Activated CD8-positive, alpha-beta memory T cell treated with anti-CD3 and anti-CD28 coated beads, Interleukin-2, amount 50 U/mL, for 1 hour (primary cell): ENCODE measurements around the gene PMPCA.
"Not testable (repeated sequence)": the region's sequence is repeated elsewhere in the genome, so short reads cannot be mapped to it uniquely, and the experiment has no call there.

ENCODE experiments used
- DNase-seq: peaks from one replicate; pipeline ENCODE4 v3.0.0-alpha.2; 2020; ENCODE audit errors: extremely low read depth

PMPCA gene

DNA sequence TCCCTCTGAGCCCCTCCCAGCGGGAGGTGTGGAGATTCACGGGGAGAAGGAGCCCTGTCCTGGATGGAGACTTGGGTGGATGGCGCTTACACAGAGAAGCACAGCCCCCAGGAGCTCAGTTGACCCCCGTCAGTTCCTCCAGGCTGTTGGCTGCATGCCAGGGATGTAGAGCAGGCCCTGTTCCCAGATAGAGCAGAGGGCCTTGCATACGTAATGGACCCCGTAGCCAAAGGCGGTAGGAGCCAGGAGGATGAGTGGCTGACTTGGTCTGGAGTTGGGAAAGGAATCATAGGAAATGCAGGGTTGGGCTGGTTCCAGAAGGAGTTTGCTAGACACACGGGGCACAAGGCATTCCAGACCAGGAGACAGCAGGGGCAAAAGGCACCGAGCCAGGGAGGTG, 2.5 kb downstream of the PMPCA start:
- no peak for DNase-seq

DNA sequence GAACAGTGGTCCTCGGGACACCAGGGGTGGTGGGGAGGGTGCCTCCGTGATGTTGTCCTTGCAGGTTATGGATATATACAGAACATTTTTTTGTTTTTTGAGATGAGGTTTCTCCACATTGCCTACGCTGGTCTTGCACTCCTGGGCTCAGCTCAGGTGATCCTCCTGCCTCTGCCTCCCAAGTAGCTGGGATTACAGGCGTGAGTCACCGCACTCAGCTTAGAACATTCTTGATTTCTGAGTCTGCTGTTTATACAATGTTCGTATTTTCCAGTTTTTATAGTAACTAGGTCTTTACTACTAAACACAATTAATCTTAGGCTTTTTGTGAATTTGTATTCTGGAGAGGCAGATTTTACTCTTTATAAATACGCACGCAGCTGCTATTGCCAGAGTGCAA, 6.0 kb downstream of the PMPCA start:
- no peak for DNase-seq

DNA sequence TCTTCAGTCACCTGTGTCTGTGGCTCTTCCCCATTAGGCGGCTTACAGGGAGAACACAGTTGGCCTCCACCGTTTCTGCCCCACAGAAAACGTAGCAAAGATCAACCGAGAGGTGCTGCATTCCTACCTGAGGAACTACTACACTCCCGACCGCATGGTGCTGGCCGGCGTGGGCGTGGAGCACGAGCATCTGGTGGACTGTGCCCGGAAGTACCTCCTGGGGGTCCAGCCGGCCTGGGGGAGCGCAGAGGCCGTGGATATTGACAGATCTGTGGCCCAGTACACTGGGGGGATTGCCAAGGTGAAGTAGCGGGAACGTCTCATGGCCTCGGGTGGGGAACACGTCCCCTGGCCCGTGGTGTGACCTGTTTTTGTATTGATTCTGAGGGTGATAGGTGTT, 6.5 kb downstream of the PMPCA start:
- no peak for DNase-seq

DNA sequence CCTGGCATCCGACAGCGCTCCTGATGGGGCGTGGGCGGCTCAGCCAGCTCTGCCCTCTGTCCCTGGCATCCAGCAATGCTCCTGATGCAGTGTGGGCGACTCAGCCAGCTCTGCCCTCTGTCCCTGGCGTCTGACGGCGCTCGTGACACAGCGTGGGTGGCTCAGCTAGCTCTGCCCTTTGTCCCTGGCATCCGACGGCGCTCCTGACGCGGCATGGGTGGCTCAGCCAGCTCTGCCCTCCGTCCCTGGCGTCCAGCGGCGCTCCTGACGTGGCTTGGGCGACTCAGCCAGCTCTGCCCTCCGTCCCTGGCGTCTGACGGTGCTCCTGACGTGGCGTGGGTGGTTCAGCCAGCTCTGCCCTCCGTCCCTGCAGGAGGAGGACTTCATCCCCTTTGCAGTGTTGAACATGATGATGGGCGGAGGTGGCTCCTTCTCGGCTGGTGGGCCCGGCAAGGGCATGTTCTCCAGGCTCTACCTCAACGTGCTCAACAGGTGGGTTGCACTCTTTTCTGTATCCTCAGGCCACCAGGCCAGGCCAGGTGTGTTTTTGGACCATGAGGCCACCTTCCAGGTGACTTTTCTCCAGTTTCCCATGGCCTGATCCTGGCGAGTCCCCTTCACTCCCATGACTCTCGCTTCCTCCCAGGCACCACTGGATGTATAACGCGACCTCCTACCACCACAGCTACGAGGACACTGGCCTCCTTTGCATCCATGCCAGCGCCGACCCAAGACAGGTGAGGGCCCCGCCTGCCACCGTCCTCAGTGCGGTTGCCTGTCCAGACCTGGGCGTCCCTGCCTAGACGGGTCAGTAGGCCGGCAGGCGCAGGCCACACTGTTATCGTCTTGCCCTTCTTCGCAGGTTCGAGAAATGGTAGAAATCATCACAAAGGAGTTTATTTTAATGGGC, 8.0 kb downstream of the PMPCA start:
- no peak for DNase-seq

DNA sequence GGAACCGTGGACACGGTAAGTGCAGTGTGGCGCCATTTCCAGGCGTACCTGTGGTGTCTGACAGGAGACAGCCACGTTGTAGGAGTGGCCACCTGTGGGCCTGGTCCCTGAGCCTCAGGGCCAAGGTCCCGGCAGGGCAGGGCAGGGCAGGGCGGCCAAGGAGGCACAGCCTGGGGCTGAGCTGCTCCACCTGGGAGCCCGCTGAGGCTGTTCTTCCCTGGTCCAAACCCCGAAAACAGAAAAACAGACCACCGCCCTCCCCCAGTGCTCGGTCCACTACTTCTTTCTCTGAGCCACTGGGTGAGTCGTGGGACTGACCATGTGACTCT, 8.6 kb downstream of the PMPCA start:
- no peak for DNase-seq

DNA sequence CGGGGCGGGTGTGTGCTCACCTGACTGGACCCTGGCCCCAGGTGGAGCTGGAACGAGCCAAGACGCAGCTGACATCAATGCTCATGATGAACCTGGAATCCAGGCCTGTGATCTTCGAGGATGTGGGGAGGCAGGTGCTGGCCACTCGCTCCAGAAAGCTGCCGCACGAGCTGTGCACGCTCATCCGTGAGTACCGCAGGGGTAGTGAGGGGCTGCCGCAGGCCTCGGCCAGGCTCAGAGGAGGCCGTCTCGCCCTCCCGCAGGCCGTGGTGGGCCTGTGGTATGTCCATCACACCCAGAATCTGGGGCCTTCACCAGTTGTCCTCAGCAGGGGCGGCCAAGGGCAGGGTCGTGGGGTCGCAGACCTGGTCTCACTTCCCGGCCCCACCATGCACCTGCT, 11.3 kb downstream of the PMPCA start:
- no peak for DNase-seq

DNA sequence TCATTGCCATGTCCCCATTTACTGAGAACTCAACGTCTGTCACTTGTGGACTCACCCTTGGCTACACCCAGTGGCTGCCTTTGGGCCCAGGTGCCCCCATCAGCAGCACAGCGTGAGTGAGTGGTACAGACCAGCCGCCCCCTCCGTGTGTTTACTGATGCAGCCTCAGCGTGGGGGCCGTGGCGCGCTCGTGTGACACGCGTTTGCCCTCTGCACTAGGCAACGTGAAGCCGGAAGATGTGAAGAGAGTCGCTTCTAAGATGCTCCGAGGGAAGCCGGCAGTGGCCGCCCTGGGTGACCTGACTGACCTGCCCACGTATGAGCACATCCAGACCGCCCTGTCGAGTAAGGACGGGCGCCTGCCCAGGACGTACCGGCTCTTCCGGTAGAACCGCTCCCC, 12.4 kb downstream of the PMPCA start:
- DNase-seq: no peak

DNA sequence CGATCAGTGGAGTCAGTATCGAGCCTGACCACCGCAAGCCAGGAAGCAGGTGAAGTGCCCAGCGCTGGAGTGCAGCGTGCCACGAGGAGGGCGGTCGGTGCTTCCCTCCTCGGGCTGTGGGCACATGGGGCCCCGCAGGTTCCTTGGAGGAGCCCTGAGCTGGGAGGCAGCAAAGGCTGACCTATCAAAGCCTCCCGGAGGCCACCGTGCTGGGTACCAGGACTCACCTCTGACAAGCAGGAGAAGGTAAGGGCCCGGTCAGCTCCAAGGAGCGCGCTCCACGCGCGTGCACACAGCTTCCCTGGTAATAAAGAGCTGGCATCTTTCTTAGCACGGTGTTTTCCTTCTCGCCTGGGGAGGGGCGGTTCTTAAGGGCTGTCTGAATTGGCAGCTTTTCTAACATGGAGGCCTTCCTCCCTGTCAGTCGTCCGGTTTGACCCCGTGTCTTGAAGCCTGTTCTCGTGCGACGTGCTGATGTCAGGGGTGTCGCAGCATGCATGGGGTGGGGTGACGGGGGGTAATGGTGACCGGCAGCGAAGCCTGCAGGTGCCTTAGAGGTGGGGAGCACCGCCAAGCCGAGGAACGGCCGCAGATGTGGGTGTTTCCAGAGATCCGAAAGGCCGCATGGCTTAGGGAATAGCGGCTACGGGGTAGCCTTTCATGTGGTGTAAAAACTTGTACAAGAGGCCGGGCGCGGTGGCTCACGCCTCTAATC, 13.1 kb downstream of the PMPCA start:
- DNase-seq: no peak

DNA sequence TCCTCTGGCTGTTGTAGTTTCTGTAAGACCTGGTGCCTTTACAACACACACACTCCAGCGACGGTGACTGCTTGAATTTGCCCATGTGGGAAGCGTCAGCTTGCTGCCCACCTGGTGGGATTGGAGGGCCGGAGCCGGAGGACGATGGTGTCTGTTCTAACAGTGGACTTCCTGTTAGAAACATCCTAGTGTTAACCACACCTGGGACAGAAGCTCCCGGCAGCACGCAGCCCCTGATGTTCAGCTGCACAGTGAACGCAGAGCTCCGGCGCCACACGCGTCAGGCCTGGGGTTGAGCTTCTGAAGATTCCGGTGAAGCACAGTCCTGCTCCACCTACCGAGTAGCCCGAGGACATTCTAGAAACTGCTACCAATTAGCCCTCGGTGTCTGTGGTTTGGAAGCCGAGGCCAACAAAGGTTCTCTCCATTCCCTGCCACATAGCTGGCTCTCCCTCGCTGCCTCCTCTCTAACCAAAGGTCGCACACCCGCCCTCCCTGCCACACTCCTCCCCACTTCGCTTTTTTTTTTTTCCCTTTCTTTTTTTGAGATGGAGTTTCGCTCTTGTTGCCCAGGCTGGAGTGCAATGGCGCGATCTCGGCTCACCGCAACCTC, 14.4 kb downstream of the PMPCA start:
- no peak for DNase-seq

DNA sequence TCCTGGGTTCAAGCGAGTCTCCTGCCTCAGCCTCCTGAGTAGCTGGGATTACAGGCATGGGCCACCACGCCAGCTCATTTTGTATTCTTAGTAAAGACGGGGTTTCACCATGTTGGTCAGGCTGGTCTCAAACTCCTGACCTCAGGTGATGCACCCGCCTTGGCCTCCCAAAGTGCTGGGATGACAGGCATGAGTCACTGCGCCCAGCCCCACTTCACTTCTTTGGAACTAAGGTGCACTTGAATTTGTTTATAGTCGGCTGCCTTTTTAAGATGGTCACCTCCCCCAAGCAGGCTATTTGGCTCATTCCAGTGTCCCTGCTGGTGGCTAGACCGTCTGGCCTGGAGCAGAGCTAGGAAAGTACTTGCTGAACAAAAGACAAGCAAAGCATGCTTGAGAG, 14.9 kb downstream of the PMPCA start:
- DNase-seq: not testable (repeated sequence)

DNA sequence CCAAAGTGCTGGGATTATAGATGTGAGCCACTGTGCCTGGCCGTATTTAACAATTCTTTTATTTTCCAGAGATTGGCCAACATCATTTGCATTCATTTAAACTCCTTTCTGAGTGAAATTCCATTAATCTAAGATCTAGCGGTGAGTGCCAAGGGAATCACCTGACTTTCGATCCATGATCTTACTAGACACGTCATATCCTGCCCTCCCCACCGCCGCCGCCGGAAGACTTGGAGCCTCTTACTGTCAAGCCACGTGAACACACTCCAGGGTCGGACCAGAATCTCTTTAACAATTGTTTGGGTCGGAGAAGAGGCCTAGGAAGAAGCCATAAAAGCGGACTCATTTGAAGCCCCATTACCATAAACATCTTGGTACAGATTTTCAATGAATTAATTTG, 16.3 kb downstream of the PMPCA start:
- DNase-seq: no peak

DNA sequence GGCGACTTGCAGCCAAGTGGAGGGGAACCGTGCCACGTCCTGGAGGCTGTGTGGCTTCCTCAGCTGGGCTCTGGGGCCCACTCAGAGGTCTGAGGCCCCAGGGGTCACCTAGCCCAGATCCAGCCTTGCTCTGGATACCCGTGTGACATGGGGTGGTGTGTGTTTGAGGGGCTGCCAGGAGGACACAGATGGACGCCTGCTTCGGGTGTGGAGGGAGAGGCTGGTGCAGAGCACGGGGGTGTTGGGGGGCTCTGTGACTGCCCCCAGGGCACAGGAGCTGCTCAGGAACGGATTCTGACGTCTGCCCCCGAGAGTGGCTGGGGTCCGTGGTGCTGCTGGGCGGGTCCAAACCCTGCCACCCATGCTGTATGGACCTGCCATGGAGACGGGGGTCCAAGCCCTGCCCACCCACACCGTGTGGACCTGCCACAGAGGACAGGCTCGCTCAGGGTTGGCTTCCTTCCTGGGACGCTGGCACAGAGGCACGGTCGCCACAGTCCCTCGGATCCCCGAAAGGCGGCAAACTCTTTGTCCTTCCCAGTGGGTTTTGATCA, 18.7 kb downstream of the PMPCA start:
- DNase-seq: no peak

DNA sequence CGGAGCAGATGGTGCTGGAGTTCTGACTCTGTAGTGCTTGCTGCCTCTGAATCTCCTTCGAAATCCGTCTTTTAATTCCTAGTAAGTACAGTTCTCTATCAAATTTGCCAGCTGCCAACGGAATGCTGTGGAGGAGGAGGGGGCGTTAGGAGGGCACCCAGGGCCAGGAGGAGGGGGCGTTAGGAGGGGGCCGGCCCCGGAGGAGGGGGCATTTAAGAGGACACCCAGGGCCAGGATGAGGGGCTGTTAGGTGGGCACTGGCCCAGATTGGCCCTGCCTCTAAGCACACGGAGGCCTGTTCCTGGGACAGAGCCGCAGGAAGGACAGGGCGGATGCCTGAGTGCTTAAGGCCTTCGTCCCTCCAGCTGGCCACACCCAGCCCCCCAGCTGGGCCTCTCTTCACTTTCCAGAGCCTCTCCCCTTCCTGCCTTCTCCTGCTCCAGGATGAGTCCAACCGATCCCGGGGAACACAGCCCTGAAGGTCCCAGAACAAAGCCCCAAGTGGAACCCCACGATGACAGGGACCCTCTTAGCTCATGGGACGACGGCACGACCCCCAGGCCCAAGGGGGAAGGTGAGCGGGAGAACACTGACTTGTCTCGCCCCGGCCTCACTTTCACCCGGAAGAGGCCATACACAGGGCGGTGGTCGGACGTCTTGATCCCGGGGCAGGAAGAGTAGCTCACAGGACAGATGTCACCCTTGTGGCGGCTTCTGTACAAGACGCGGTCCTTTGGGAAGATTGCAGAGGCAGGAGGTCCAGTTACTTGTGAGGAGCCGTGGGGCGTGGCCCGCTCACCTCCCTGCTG, 19.4 kb downstream of the PMPCA start:
- DNase-seq: no peak

DNA sequence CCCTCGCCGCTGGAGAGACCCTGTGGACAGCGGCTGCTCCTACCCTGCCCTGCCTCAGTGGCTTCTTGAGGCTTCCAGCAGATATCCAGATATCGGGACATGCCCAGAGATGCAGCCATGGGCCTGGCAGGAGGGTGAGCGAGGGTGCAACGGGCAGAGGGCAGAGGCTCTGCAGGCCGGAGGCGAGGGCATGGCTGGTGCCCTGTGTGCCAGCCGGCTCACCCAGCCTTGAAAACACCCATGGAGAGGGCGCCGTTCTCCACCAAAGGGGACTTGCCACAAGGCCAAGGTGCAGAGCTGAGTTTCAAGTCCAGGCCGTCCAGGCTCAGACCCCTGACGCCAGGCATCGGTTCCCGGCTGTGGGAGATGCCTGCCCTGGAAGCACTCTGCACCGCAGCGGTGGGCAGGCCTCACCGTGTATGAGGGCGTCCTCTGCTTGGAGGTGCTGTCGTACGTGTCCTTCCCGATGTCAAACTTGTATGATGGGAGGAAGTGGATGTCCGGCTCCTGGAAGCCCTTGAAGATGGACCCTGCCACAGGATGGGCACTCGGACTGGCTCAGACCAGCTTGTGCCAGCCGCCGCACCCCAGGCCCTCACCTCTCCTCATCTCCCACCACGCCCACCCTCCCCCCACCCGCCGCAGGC, 20.3 kb downstream of the PMPCA start:
- DNase-seq: no peak

DNA sequence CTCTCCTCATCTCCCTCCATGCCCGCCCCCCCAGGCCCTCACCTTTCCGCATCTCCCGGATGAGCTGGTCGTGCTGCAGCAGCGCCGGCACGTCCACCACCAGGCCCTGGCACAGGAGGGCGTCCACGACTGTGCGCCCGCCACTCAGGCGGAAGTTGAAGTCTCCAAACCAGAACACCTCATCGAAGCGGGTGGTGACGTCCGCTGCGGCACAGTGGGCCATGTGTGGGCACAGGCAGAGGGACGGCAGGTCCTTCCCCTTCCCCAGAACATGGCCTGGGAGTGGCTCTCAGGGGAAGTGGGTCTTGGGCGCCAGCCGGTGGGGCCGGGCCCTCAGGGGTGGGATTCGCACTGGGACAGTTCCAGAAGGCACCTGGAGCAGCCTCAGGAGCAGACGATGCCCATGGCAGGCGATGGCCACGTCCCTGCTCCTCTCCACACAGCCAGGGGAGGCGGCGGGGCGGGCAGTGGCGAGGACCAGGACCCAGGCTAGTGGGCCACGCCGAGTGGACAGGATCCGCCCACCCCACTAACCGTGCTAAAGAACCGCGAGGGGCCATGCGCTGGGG, 21.4 kb downstream of the PMPCA start:
- no peak for DNase-seq

DNA sequence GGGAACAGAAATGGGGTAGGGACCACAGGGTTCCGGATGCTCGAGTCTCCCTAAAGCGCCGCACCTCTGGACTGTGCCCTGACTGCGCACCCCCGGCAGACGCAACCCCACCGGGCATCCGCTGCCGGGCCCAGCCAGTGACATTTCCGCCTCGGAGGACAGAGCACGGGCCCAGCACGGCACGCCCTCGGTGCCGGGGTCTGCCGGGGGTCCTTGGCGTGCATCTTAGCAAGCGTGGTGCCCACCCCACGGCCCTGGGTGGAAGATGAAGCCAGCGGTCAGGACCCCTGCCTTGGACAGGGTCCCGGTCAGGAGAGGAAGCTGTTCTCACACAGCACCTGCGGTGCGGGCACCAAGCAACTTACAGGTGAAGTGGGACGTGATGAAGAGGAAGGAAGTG, 22.1 kb downstream of the PMPCA start:
- DNase-seq: no peak

DNA sequence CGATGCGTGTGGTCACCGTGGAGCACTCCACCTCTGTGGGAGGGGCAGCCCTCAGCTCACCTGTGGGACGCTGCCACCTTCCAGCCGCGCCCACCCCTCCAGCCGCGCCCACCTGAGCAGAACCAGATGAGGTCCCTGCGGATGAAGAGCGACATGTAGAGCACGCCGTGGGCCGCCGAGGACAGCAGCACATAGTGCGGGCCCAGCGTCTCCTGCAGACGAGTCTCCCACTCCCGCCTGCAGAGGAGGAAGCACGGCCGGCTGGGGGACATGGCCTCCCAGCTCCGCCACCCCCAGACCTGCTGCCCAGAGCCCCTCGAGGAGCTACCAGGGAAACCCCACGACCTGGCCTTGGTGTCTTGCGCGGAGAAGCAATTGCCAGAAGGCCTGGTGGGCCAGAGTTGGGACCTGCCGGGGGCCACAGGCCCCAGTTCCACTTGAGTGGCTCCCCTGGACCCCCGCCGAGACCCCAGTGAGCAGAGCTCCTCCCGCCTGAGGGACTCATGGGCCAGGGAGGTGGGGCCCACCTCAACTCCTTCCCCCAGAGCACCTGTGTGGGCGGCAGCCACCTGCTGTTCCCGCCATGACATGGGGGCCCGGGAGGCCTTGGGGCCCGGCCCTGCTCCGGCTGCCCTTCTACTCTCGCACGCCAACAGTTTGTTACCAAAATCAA, 22.7 kb downstream of the PMPCA start:
- DNase-seq: no peak

DNA sequence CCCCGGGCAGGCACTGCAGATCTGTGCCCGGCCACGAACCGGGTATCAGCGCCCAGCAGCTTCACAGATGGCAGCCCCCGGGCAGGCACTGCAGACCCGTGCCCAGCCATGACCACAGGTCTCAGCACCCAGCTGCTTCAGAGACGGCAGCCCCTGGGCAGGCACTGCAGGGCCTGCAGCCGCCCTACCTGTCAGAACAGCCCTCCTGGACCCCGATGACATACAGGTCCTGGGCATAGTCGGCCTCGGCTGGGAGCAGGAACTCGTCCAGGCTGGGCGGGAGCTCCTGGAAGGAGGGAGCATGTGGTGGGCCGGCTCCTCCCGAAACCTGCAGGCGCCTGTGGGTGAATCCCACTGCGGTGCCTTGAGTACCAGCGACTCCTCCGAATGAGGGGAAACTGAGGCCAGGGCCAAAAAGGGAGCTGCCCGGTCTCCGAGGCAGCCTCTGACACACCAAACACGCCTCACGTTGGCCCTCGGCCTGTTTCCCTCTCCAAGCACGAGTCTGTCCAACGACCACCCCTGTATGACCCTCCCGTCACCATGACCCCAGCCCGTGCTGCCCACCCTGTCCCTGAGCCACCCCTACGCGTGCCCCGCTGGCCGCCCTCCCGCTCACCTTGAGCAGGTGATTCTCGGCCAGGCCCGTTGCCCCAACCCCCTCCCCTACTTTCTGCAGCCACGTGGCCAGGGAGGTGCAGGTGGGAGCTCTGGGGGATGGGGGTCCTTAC, 23.6 kb downstream of the PMPCA start:
- DNase-seq: no peak

DNA sequence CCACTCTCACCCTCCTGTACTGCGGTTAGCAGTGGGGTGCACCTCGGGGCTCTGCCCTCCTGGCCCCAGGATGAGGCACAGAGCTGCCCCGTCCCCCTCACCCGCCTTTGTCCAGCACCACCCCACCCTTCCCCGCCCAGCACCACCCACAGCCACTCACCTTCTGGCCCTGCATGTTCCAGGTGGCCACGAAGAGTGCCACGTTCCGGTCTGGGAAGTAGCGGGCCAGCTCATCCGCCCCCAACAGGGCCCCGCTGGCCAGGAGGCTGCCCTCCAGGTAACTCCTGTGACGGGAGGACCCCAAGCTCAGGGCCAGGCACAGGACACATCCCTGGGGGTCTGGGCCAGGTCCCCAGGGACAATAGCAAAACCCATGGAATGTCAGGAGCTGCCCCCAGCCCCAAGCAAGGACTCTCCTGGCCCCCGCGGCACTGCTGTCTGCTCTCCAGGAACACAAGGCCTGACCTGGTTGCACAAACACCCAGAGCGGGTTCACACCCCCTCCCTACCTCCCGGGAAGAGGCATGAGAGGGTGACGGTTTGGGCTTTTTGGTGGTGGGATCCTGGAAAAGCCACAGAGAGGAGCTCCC, 24.2 kb downstream of the PMPCA start:
- DNase-seq: no peak
